Subcutaneous abdominal adipose tissue (tissue), 5 donors: Measurements from ENCODE around the gene PLXDC2.

Source experiments
- H3K27ac ChIP-seq: one replicate; pipeline ENCODE4 v1.7.0; 2013; ENCODE audit warnings: low read depth, mild to moderate bottlenecking, inconsistent platforms, low read length, moderate library complexity
- H3K27me3 ChIP-seq, 5 donors: one replicate each; pipeline ENCODE4 v1.7.0; 2013; ENCODE audit warnings: low read length in 5 of 5, inconsistent platforms in 1 of 5; ENCODE audit not compliant: control insufficient read depth in 5 of 5, insufficient read depth in 4 of 5
- H3K36me3 ChIP-seq, 5 donors: one replicate each; pipeline ENCODE4 v1.7.0; 2013; ENCODE audit warnings: low read length in 5 of 5; ENCODE audit not compliant: control insufficient read depth in 5 of 5, insufficient read depth in 5 of 5
- H3K4me1 ChIP-seq, 5 donors: one replicate each; pipeline ENCODE4 v1.7.0; 2013; ENCODE audit warnings: low read length in 5 of 5, mild to moderate bottlenecking in 3 of 5, moderate library complexity in 1 of 5; ENCODE audit not compliant: control insufficient read depth in 5 of 5, insufficient read depth in 5 of 5
- H3K4me3 ChIP-seq, 5 donors: one replicate each; pipeline ENCODE4 v1.7.0; 2013; ENCODE audit warnings: low read length in 5 of 5, low read depth in 1 of 5
- H3K9ac ChIP-seq, 5 donors: one replicate each; pipeline ENCODE4 v1.7.0; 2013; ENCODE audit warnings: low read length in 5 of 5, mild to moderate bottlenecking in 4 of 5, moderate library complexity in 3 of 5
- H3K9me3 ChIP-seq, 5 donors: one replicate each; pipeline ENCODE4 v1.7.0; 2013; ENCODE audit warnings: low read length in 5 of 5; ENCODE audit not compliant: control insufficient read depth in 5 of 5
- donor health status: healthy.
- donor health status: healthy.
- donor health status: healthy.
- donor health status: healthy.
- donor health status: healthy.

Gene PLXDC2

DNA sequence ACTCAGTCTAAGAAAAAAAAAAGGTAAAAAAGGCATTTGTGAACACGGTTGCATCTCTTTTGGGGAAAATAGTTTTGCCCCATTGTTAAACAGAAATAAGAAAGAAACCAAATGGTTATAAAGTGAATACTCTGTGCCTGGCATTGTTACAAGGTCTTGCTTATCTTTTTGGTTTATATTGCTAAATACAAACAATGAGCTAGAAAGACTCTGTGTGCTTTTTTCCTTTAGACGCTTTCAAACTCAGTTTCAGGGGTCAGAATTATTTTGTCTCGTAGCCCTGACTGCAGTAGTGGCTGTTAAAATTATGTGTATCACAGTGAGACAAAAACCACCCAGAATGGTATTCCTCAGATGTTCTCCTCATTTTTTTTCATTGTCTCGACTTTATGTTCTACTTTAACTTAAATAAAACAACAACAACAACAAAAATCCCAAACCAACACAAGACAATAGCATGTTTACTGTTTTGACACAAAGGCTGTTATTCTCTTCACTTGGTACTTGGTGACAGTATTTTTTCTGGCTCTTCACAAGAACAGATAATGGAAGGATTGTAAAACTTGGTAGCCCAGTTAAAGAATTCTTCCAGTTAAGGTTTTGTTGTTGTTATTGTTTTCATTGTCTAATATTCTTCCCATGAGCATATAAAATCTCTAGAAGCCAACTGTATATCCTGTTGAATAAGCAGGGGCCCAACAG lies 190.1 kb downstream of the PLXDC2 start:
- peaks cover 0 to 25% (median 8%) of the 10 kb centered on the region in 5 donors for H3K4me1 ChIP-seq
- no peak overlapping the region for H3K27ac ChIP-seq
- peaks cover 0 to 5% (median 0%) of the 10 kb centered on the region in 5 donors for H3K36me3 ChIP-seq
- no peaks in the 10 kb centered on the region for H3K27me3 ChIP-seq
- H3K9me3 ChIP-seq, result no peaks in the 10 kb centered on the region
- no peak overlapping the region for H3K9ac ChIP-seq
- H3K4me3 ChIP-seq, result no peak overlapping the region

DNA sequence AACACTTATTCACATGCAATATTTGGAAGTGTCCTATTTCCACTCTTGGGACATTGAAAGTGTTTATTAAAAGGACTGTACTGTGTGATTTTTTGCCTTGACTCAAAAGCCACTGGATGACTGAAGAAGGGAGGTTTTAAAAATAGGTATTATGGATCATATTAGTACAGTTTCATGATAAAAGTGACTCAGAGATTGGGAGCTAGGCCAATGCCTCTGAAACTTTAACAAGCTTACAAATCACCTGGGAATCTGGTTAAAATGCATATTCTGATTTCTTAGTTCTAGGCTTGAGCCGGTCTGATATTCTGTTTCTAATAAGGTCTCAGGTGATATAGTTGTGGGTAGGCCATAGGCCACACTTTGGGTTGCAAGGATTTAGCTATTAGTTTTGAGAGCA lies 191.2 kb downstream of the PLXDC2 start:
- Histone ChIP-seq H3K36me3 (peaks cover 0 to 4% (median 0%) of the 10 kb centered on the region in 5 donors), H3K27me3 (no peaks in the 10 kb centered on the region), H3K9me3 (no peaks in the 10 kb centered on the region), H3K4me1 (peaks cover 0 to 21% (median 8%) of the 10 kb centered on the region in 5 donors), H3K9ac (no peak overlapping the region), H3K27ac (no peak overlapping the region), H3K4me3 (no peak overlapping the region)

DNA sequence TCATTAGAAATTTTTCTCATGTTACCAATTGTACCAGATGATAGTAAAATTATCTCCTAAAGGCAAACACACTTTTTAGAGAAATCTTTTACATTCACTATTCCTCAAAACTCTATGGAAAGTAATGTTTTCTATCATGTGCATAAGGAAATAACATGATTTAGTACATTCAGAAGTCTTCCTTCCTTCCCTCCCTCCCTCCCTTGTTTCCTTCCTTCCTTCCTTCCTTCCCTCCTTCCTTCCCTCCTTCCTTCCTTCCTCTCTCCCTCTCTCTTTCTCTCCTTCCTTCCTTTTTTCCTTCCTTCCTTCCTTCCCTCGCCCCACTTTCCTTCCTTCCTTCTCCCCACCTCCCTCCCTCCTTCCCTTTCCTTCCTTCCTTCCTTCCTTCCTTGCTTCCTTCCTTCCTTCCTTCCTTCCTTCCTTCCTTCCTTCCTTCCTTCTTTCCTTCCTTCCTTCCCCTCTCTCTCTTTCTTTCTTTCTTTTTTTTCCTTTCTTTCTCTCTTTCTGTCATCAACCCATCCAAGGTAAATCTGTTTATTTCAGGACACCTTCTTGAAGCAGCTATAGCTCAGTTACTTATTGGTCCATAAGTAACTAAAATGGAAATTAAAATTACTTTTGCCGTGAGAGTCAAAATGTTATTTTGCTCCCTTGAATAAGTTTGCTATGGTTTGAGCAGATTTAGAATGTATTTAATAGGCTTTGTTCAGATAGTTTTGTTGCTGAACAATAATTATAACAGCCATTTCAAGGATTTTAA lies 197.9 kb downstream of the PLXDC2 start:
- no peak overlapping the region for H3K27ac ChIP-seq
- no peak overlapping the region for H3K9ac ChIP-seq

DNA sequence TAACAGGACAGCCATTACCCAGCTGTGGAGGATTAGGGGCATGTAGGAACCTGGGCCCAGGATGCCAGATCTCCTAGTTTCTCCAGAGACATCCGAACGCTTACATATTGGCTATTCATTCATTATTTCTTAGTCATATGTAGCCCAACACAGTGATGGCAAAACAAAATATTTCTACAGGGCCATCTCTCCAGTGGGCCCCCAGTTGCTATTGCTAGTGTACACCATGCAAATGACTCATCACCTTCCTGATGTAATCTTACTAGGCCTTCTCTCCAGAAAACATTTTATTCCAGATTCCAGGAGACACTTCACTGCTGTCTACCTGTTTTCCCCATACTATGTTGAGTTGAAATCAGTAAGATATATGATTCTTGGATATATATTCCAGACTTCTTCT lies 201.7 kb downstream of the PLXDC2 start:
- H3K27ac ChIP-seq, result no peak overlapping the region
- no peak overlapping the region for H3K9ac ChIP-seq
- no peaks in the 10 kb centered on the region for H3K36me3 ChIP-seq
- H3K4me1 ChIP-seq, result peaks cover 0 to 2% (median 0%) of the 10 kb centered on the region in 5 donors
- no peaks in the 10 kb centered on the region for H3K27me3 ChIP-seq
- no peaks in the 10 kb centered on the region for H3K9me3 ChIP-seq
- no peak overlapping the region for H3K4me3 ChIP-seq

More for the DNA sequence above, 197.9 kb downstream of the PLXDC2 start:
- Histone ChIP-seq H3K9me3 (no peaks in the 10 kb centered on the region), H3K4me1 (peaks cover 0 to 2% (median 0%) of the 10 kb centered on the region in 5 donors), H3K36me3 (no peaks in the 10 kb centered on the region), H3K27me3 (no peaks in the 10 kb centered on the region), H3K4me3 (no peak overlapping the region)

DNA sequence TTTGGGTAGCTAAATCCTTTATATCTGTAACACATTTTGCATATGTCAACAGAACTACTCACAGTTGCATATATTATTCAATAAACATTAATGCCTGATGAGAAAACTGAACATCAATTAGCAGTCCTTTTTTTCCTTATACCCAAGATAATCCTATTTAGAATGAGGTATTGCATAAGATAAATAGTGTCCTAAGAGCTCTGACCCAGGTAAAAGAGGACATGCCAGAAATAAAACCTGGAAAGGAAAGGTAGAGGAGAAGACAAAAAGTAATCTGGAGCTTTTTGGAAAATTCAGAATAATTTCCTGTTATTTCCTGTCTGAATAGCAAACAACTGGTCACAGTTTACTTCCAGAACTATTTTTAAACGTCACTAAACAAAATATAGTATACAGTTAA lies 204.4 kb downstream of the PLXDC2 start:
- H3K4me3 ChIP-seq, result no peak overlapping the region
- H3K27ac ChIP-seq, result no peak overlapping the region
- no peaks in the 10 kb centered on the region for H3K27me3 ChIP-seq
- no peaks in the 10 kb centered on the region for H3K36me3 ChIP-seq
- H3K4me1 ChIP-seq, result no peaks in the 10 kb centered on the region
- H3K9me3 ChIP-seq, result peaks cover 0 to 2% (median 0%) of the 10 kb centered on the region in 5 donors
- no peak overlapping the region for H3K9ac ChIP-seq

DNA sequence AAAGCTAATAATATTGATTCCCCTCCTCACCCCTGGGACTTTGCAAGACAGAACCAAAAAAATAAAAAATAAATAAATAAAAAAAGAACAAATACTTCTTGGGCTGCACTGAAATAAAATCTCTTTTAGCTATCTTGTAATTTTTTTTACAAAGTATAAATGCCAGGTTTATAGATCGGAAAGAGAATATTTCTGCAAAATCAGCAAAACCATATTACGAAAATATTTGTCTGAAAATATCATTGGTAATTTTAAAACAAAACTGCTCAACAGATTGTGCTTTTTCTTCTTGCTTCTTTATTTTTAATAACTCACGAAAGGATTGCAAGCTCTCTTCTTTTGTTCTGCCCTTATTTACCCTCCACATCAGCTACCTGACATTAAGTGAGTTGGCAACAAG lies 213.3 kb downstream of the PLXDC2 start:
- Histone ChIP-seq H3K27me3 (no peaks in the 10 kb centered on the region), H3K4me1 (no peaks in the 10 kb centered on the region), H3K9ac (no peak overlapping the region), H3K9me3 (peaks cover 0 to 2% (median 0%) of the 10 kb centered on the region in 5 donors), H3K27ac (no peak overlapping the region), H3K36me3 (no peaks in the 10 kb centered on the region), H3K4me3 (no peak overlapping the region)

DNA sequence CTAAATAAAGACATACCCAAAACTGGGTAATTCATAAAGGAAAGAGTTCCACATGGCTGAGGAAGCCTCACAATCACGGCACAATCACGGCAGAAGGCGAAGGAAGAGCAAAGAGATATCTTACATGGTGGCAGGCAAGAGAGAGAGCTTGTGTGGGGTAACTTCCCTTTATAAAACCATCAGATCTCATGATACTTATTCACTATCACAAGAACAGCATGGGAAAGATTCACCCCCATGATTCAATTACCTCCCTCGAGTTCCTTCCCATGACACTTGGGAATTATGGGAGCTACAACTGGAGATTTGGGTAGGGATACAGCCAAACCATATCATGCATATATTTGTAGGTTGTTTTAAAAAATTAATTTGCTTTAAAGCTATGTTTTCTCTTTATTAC lies 217.2 kb downstream of the PLXDC2 start:
- no peaks in the 10 kb centered on the region for H3K4me1 ChIP-seq
- H3K9me3 ChIP-seq, result peaks cover 0 to 4% (median 0%) of the 10 kb centered on the region in 5 donors
- H3K27ac ChIP-seq, result no peak overlapping the region
- no peak overlapping the region for H3K4me3 ChIP-seq
- no peaks in the 10 kb centered on the region for H3K27me3 ChIP-seq
- H3K9ac ChIP-seq, result no peak overlapping the region
- H3K36me3 ChIP-seq, result no peaks in the 10 kb centered on the region

DNA sequence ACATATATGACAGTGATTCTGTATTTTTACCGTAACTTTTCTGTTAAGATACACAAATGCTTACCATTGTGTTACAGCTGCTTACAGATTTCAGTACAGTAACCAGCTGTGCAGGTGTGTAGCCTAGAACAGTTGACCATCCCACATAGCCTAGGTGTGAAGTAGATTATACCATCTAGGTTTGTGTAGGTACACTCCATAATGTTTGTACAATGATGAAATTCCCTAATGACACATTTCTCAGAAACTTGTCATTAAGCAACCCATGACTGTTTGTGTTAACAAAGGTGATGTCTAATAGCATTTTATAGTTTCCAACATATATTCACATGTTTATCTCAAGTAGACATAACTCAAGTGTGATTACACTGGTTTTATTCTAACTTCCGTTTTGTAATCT lies 218.5 kb downstream of the PLXDC2 start:
- H3K9me3 ChIP-seq, result peaks cover 0 to 4% (median 0%) of the 10 kb centered on the region in 5 donors
- H3K4me1 ChIP-seq, result no peaks in the 10 kb centered on the region
- no peaks in the 10 kb centered on the region for H3K36me3 ChIP-seq
- no peak overlapping the region for H3K4me3 ChIP-seq
- no peak overlapping the region for H3K27ac ChIP-seq
- no peak overlapping the region for H3K9ac ChIP-seq
- H3K27me3 ChIP-seq, result no peaks in the 10 kb centered on the region

DNA sequence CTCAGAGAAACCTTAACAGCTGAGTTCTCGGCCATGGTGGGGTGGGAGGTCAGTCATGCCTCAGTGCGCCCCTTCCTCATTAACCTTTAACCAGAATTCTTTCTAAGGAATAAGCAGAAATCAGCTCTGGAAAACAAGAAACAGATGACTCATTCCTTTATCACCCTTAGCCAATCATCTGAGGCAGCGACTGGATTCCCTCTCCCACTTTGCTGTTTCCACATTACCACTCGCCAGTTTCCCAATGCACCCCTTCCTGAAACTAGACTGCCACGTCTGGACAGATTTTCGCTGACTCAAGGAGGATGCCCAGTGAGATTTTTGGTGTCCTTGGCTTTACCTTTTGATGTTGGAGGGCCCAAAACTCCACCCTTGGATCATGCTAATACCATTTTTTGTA lies 223.8 kb downstream of the PLXDC2 start:
- Histone ChIP-seq H3K27me3 (no peaks in the 10 kb centered on the region), H3K36me3 (no peaks in the 10 kb centered on the region), H3K9ac (no peak overlapping the region), H3K4me3 (no peak overlapping the region), H3K27ac (no peak overlapping the region), H3K9me3 (peaks cover 0 to 4% (median 0%) of the 10 kb centered on the region in 5 donors), H3K4me1 (no peaks in the 10 kb centered on the region)

DNA sequence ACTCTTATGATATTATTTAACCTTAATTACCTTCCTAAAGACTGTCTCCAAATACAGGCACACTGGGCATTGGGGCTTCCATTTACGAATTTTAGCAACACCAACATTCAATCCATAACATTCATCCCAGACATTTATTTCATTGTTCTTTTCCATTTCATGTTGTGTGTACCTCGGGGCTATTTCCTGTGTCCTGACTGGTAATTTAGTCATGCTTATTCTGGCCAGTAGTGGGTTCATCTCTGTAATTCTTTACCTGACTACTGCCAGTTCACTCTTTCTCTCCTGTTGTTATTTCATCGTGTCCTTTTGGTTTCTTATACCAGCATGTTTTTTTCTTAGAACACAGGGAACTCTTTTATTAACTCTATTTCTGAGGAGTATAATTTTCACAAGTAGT lies 225.7 kb downstream of the PLXDC2 start:
- no peak overlapping the region for H3K27ac ChIP-seq
- H3K9ac ChIP-seq, result no peak overlapping the region
- H3K4me1 ChIP-seq, result no peaks in the 10 kb centered on the region
- H3K27me3 ChIP-seq, result no peaks in the 10 kb centered on the region
- no peak overlapping the region for H3K4me3 ChIP-seq
- H3K9me3 ChIP-seq, result no peaks in the 10 kb centered on the region
- H3K36me3 ChIP-seq, result no peaks in the 10 kb centered on the region
